HCT116 (cell line): ENCODE data around the gene TPM2. TPM values are rescaled to one million over a fixed set of nuclear protein-coding genes. Genes with fewer than 3 reads are reported as not detected.
"Not testable (repeated sequence)": the region's sequence is repeated elsewhere in the genome, so short reads cannot be mapped to it uniquely, and the experiment has no call there.

Experiments
- ATAC-seq: fragments of 200-7000 bp; cut with Tn5 transposase; 2 replicates; pipeline ENCODE4 v1.9.1; 2020; ENCODE audit warnings: mild to moderate bottlenecking, moderate library complexity
- BruUV-seq: library from RNA; stranded (reverse); fragments of 400-500 nt; replicated peaks from 2 replicates; lab custom pipeline; 2021; lab: Mats Ljungman, UMichigan
- CTCF ChIA-PET: fragments of 300-600 bp; sonication (Branson Sonifier 250); formaldehyde crosslinking; loops from one replicate; lab custom pipeline; 2021; ENCODE audit warnings: antibody characterized with exemption; lab: Charles Lee
- POLR2A ChIA-PET: fragments of 300-600, 350-600 bp; sonication (Branson Sonifier 250); formaldehyde crosslinking; loops from one replicate; lab custom pipeline; 2021; ENCODE audit warnings: antibody characterized with exemption; lab: Charles Lee
- RAD21 ChIA-PET, 2 experiments: fragments of 300-600 bp; sonication (Branson Sonifier 250); formaldehyde crosslinking; loops; one replicate each; lab custom pipeline; 2023; ENCODE audit warnings: low total read pairs in 2 of 2; ENCODE audit not compliant: uncharacterized antibody in 2 of 2, unreplicated experiment in 2 of 2, low non-redundant PET in 1 of 2; lab: Charles Lee
- DNase-seq: peaks from one replicate; pipeline ENCODE4 v3.0.0-alpha.2; 2010; ENCODE audit warnings: low read depth, low spot score
- H2AFZ ChIP-seq: fragments of 200-600 bp; shearing (Covaris generic), sonication (generic); 2 replicates; pipeline ENCODE4 v1.6.1; 2017; ENCODE audit warnings: low read depth, mixed run types, mixed read lengths, antibody characterized with exemption, low read length; ENCODE audit not compliant: poor library complexity, severe bottlenecking
- H3K27ac ChIP-seq: 2 replicates; pipeline ENCODE4 v1.5.1; 2012; ENCODE audit warnings: low read depth, low read length
- H3K27me3 ChIP-seq: fragments of 200-600 bp; sonication (generic); 2 replicates; pipeline ENCODE4 v1.6.1; 2016; ENCODE audit warnings: mixed run types, low read length, mixed read lengths; ENCODE audit not compliant: insufficient read depth
- H3K36me3 ChIP-seq, 2 experiments: fragments of 200-500 bp in 1 of 2; fragments of 200-600 bp in 1 of 2; sonication (Bioruptor generic) in 1 of 2; sonication (generic) in 1 of 2; 2 replicates each; pipeline versions ENCODE4 v1.5.1 to v1.6.1; 2014 to 2016; ENCODE audit warnings: low read length in 2 of 2, inconsistent platforms in 1 of 2, mixed read lengths in 1 of 2, mixed run types in 1 of 2; ENCODE audit not compliant: insufficient read depth in 2 of 2, control insufficient read depth in 1 of 2
- H3K4me1 ChIP-seq, 2 experiments: fragments of 200-600 bp in 1 of 2; sonication (generic) in 1 of 2; 2 replicates each; pipeline versions ENCODE4 v1.5.1 to v1.6.1; 2012 to 2017; ENCODE audit warnings: low read length in 2 of 2, inconsistent platforms in 1 of 2, mild to moderate bottlenecking in 1 of 2, mixed read lengths in 1 of 2, mixed run types in 1 of 2, moderate library complexity in 1 of 2; ENCODE audit not compliant: insufficient read depth in 2 of 2, control insufficient read depth in 1 of 2
- H3K4me2 ChIP-seq: fragments of 200-600 bp; sonication (generic); 2 replicates; pipeline ENCODE4 v1.6.1; 2017; ENCODE audit warnings: mixed run types, low read length, mixed read lengths
- H3K4me3 ChIP-seq, 2 experiments: fragments of 200-600 bp in 1 of 2; sonication (generic) in 1 of 2; replicated peaks in 1 of 2; 2 replicates each; pipeline ENCODE4 v1.5.1; 2011 to 2016; ENCODE audit warnings: low read length in 2 of 2, control low read depth in 1 of 2, low read depth in 1 of 2, mild to moderate bottlenecking in 1 of 2, mixed read lengths in 1 of 2, mixed run types in 1 of 2
- H3K79me2 ChIP-seq: fragments of 200-600 bp; sonication (generic); 2 replicates; pipeline ENCODE4 v1.6.1; 2017; ENCODE audit warnings: mild to moderate bottlenecking, mixed run types, low read length, moderate library complexity, mixed read lengths; ENCODE audit not compliant: insufficient read depth
- H3K9ac ChIP-seq: fragments of 200-600 bp; sonication (generic); 2 replicates; pipeline ENCODE4 v1.6.1; 2016; ENCODE audit warnings: low read length, mixed read lengths
- H3K9me2 ChIP-seq: fragments of 200-600 bp; sonication (generic), shearing (Covaris generic); 2 replicates; pipeline ENCODE4 v1.6.1; 2017; ENCODE audit warnings: mixed run types, mild to moderate bottlenecking, moderate library complexity; ENCODE audit not compliant: insufficient read depth
- H3K9me3 ChIP-seq, 2 experiments: fragments of 200-500 bp in 1 of 2; fragments of 200-600 bp in 1 of 2; sonication (Bioruptor generic) in 1 of 2; sonication (generic) in 1 of 2; 2 replicates each; pipeline ENCODE4 v1.6.1; 2014 to 2017; ENCODE audit warnings: low read length in 2 of 2, mixed read lengths in 2 of 2, inconsistent platforms in 1 of 2, low read depth in 1 of 2, mild to moderate bottlenecking in 1 of 2, mixed run types in 1 of 2, moderate library complexity in 1 of 2; ENCODE audit not compliant: control insufficient read depth in 1 of 2, insufficient read depth in 1 of 2
- H4K20me1 ChIP-seq: fragments of 200-600 bp; sonication (generic), shearing (Covaris generic); 2 replicates; pipeline ENCODE4 v1.6.1; 2017; ENCODE audit warnings: mixed run types, mild to moderate bottlenecking, moderate library complexity; ENCODE audit not compliant: insufficient read depth
- CTCF ChIP-seq, 3 experiments: fragments of 200-600 bp in 1 of 3; sonication (generic) in 1 of 3; IDR thresholded peaks in 2 of 3; conservative IDR thresholded peaks in 1 of 3; 2 replicates each; pipeline ENCODE4 v1.5.1; 2012 to 2017; ENCODE audit warnings: low read depth in 2 of 3, low read length in 2 of 3, antibody characterized with exemption in 1 of 3, borderline replicate concordance in 1 of 3, control low read depth in 1 of 3, mild to moderate bottlenecking in 1 of 3, mixed read lengths in 1 of 3, mixed run types in 1 of 3, moderate library complexity in 1 of 3; ENCODE audit not compliant: insufficient read depth in 1 of 3
- intact Hi-C: fragments of 100-400 bp; cut with micrococcal nuclease; formaldehyde crosslinking; loops from 2 replicates; pipeline ENCODE4 v1.10.0; 2022
- total RNA-seq: library from RNA; stranded (reverse); gene quantifications from one replicate; pipeline ENCODE4 v1.2.1, GENCODE V29; 2021; ENCODE audit not compliant: unreplicated experiment
- TF ChIP-seq, protein P1 (sequence below): IDR thresholded peaks from 2 replicates; pipeline ENCODE4 v1.6.1; 2012

Gene TPM2
- total RNA-seq, 1 experiment from 2014 or later, result 278 TPM

DNA sequence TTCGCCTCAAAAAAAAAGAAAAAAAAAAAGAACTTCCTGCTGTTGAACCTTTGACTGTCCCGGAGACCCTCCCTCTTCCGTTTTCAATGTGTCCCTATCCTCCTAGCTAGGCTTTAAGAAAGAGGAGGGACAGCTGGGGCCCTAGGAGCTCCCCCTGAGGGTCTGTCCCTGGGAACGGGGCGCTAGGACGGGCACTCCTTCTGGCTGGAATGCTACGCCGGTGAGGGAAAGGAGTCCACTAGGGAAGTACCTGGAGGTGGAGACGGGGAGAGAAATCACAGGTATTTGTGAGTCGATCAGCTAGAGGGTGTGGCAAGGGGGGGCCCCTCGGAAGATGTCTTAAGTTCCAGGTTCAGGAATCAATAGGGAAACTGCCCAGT, 43.6 kb downstream of the TPM2 start:
- ATAC-seq (peak; percentile 61), DNase-seq (peak; percentile 22)
- intact Hi-C loops, result no loop called here
- RAD21 ChIA-PET, result interaction anchor here in 1 of 2 experiments (1.0 kb wide), 1 partner anchor 45 kb away, joined by 3 read pairs; no protein-coding TSS in a partner anchor
- no peaks in the 10 kb centered on the region for H3K9me3 ChIP-seq
- H4K20me1 ChIP-seq, result no peaks in the 10 kb centered on the region
- H3K4me1 ChIP-seq, result peaks cover 6 to 20% of the 10 kb centered on the region in 2 experiments; a peak in 3 of 4 replicates
- CTCF ChIA-PET, result interaction anchor here (0.8 to 2.3 kb wide), 6 partner anchors 11 to 93 kb away, joined by 3 to 12 read pairs (median 4); partner anchors contain the start of genes CCDC107, CREB3, RMRP and TLN1
- TSS peak; percentile 71 for BruUV-seq
- no peaks in the 10 kb centered on the region for H3K36me3 ChIP-seq
- peak overlapping the region; percentile 49 for H2AFZ ChIP-seq
- no peaks in the 10 kb centered on the region for H3K9me2 ChIP-seq
- no peaks in the 10 kb centered on the region for H3K27me3 ChIP-seq
- peak overlapping the region; percentile 56 to 62 for H3K4me3 ChIP-seq
- H3K27ac ChIP-seq, result peak overlapping the region; percentile 56
- peak overlapping the region; percentile 78 for H3K4me2 ChIP-seq
- H3K9ac ChIP-seq, result peak overlapping the region; percentile 52
- peak in 1 of 3 experiments; percentile 22; a peak in 3 of 6 replicates for TF ChIP-seq CTCF (IDR thresholded peaks at IDR 0.05 in 2 of 3, conservative IDR thresholded peaks at IDR 0.05 in 1 of 3; ENCODE audit: borderline replicate concordance in 1 of 3, insufficient read depth in 1 of 3, low read depth in 2 of 3, low read length in 2 of 3)
- TF ChIP-seq, protein P1, sequence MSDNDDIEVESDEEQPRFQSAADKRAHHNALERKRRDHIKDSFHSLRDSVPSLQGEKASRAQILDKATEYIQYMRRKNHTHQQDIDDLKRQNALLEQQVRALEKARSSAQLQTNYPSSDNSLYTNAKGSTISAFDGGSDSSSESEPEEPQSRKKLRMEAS, result no peak
- POLR2A ChIA-PET, result interaction anchor here (1.7 kb wide), 1 partner anchor 11 kb away, joined by 6 read pairs; the partner anchor contains the start of genes CCDC107 and RMRP
- H3K79me2 ChIP-seq, result no peaks in the 10 kb centered on the region

- H3K4me2 ChIP-seq, result peak overlapping the region; percentile 78
- H3K27me3 ChIP-seq, BruUV-seq, H4K20me1 ChIP-seq, H3K9me2 ChIP-seq, H3K79me2 ChIP-seq, intact Hi-C loops, DNase-seq, H2AFZ ChIP-seq, H3K36me3 ChIP-seq, ATAC-seq, H3K9me3 ChIP-seq: not testable (repeated sequence)
- ChIA-PET POLR2A (interaction anchor here (1.7 kb wide), 1 partner anchor 12 kb away, joined by 6 read pairs; the partner anchor contains the start of genes CCDC107 and RMRP), CTCF (interaction anchor here (1.3 to 2.3 kb wide), 4 partner anchors 11 to 90 kb away, joined by 3 to 12 read pairs (median 7); partner anchors contain the start of genes CCDC107, CREB3, RMRP and TLN1), RAD21 (interaction anchor here in 1 of 2 experiments (1.0 kb wide), 1 partner anchor 46 kb away, joined by 3 read pairs; no protein-coding TSS in a partner anchor)
- peak overlapping the region; percentile 56 for H3K27ac ChIP-seq
- H3K4me1 ChIP-seq, result peaks cover 6 to 20% of the 10 kb centered on the region in 2 experiments; a peak in 3 of 4 replicates
- peak overlapping the region; percentile 56 to 62 for H3K4me3 ChIP-seq
- H3K9ac ChIP-seq, result peak overlapping the region; percentile 52
Measured at GRCh38 chr9:35645736-35646135, 44.0 kb downstream of the TPM2 start.
